OCI-LY1 (cell line): ENCODE measurements around the gene KANSL1.

Experiments used
- H2AFZ ChIP-seq: fragments of 200-600 bp; sonication (generic), shearing (Covaris generic); 2 replicates; pipeline ENCODE4 v1.6.0; 2014; ENCODE audit warnings: antibody characterized with exemption, mild to moderate bottlenecking, low read length
- H3F3A ChIP-seq: fragments of 200-600 bp; sonication (generic), shearing (Covaris generic); 2 replicates; pipeline ENCODE4 v1.6.0; 2014; ENCODE audit warnings: mild to moderate bottlenecking, antibody characterized with exemption, low read length, moderate library complexity; ENCODE audit not compliant: insufficient read depth
- H3K27ac ChIP-seq: fragments of 200-600 bp; sonication (generic); 2 replicates; pipeline ENCODE4 v1.5.1; 2014; ENCODE audit warnings: low read length, mixed run types, mild to moderate bottlenecking, low read depth; ENCODE audit not compliant: poor library complexity, severe bottlenecking
- H3K27me3 ChIP-seq: fragments of 200-600 bp; sonication (generic); 2 replicates; pipeline ENCODE4 v1.6.0; 2014; ENCODE audit warnings: antibody characterized with exemption, mild to moderate bottlenecking, low read length, moderate library complexity; ENCODE audit not compliant: insufficient read depth
- H3K36me3 ChIP-seq: fragments of 200-600 bp; sonication (generic); 2 replicates; pipeline ENCODE4 v1.6.1; 2014; ENCODE audit warnings: mild to moderate bottlenecking, antibody characterized with exemption, low read length, moderate library complexity, mixed read lengths; ENCODE audit not compliant: insufficient read depth
- H3K4me1 ChIP-seq: fragments of 200-600 bp; sonication (generic); 2 replicates; pipeline ENCODE4 v1.5.1; 2014; ENCODE audit warnings: mild to moderate bottlenecking, low read length, moderate library complexity; ENCODE audit not compliant: insufficient read depth, severe bottlenecking
- H3K4me2 ChIP-seq: fragments of 200-600 bp; sonication (generic), shearing (Covaris generic); 2 replicates; pipeline ENCODE4 v1.6.1; 2014; ENCODE audit warnings: low read length
- H3K4me3 ChIP-seq: fragments of 200-600 bp; sonication (generic); 2 replicates; pipeline ENCODE4 v1.5.1; 2014; ENCODE audit warnings: low read length, low read depth, mild to moderate bottlenecking, mixed read lengths; ENCODE audit not compliant: poor library complexity, severe bottlenecking
- H3K79me2 ChIP-seq: fragments of 200-600 bp; shearing (Covaris generic); 2 replicates; pipeline ENCODE4 v1.6.1; 2016; ENCODE audit warnings: mixed run types, low read length, mixed read lengths; ENCODE audit not compliant: insufficient read depth
- H3K9ac ChIP-seq: fragments of 200-600 bp; sonication (generic), shearing (Covaris generic); 2 replicates; pipeline ENCODE4 v1.6.1; 2014; ENCODE audit warnings: mild to moderate bottlenecking, low read length, mixed read lengths
- H3K9me2 ChIP-seq: fragments of 200-600 bp; sonication (generic), shearing (Covaris generic); 2 replicates; pipeline ENCODE4 v1.6.1; 2014; ENCODE audit warnings: low read depth, mild to moderate bottlenecking, low read length, mixed read lengths
- H3K9me3 ChIP-seq: fragments of 200-600 bp; shearing (Covaris generic); 2 replicates; pipeline ENCODE4 v1.6.1; 2014; ENCODE audit warnings: low read length, mixed read lengths
- H4K20me1 ChIP-seq: fragments of 200-600 bp; sonication (generic), shearing (Covaris generic); 2 replicates; pipeline ENCODE4 v1.6.0; 2016; ENCODE audit warnings: mild to moderate bottlenecking, low read length; ENCODE audit not compliant: insufficient read depth
- EZH2 ChIP-seq: fragments of 200-600 bp; sonication (generic), shearing (Covaris generic); IDR thresholded peaks from 2 replicates; pipeline ENCODE4 v1.8.0; 2017; ENCODE audit warnings: borderline replicate concordance, mixed run types, mild to moderate bottlenecking, antibody characterized with exemption, low read length, moderate library complexity, mixed read lengths
- TF ChIP-seq, protein P1 (sequence below): fragments of 200-600 bp; sonication (generic), shearing (Covaris generic); IDR thresholded peaks from 2 replicates; pipeline ENCODE4 v1.5.1; 2017; ENCODE audit warnings: mild to moderate bottlenecking, antibody characterized with exemption, low read length, moderate library complexity, mixed read lengths

KANSL1 gene

DNA sequence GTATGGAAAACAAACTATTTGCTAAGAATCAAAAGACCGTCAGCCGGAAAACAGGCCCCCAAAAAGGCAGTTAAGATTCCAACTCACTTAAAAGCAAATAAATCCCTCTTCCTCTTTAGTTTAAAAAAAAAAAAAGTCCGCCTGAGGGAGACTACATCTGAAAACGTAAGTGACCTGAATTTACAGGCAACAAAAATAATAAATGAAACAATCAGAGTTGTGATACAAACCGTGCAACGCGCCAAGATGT, 1.1 kb downstream of the KANSL1 start:
- Histone ChIP-seq H3F3A (peaks cover 16% of the 10 kb centered on the region), H3K27me3 (no peaks in the 10 kb centered on the region), H3K4me1 (peaks cover 63% of the 10 kb centered on the region), H3K4me3 (peak overlapping the region; percentile 100), H3K36me3 (no peaks in the 10 kb centered on the region), H4K20me1 (peaks cover 4% of the 10 kb centered on the region; the same call in 1 of the 2 replicates), H3K9me3 (no peaks in the 10 kb centered on the region), H3K4me2 (peak overlapping the region; percentile 98), H3K9ac (peak overlapping the region; percentile 100), H2AFZ (no peak overlapping the region), H3K79me2 (peaks cover 55% of the 10 kb centered on the region), H3K27ac (peak overlapping the region; percentile 93), H3K9me2 (no peaks in the 10 kb centered on the region)
- TF ChIP-seq, protein P1, sequence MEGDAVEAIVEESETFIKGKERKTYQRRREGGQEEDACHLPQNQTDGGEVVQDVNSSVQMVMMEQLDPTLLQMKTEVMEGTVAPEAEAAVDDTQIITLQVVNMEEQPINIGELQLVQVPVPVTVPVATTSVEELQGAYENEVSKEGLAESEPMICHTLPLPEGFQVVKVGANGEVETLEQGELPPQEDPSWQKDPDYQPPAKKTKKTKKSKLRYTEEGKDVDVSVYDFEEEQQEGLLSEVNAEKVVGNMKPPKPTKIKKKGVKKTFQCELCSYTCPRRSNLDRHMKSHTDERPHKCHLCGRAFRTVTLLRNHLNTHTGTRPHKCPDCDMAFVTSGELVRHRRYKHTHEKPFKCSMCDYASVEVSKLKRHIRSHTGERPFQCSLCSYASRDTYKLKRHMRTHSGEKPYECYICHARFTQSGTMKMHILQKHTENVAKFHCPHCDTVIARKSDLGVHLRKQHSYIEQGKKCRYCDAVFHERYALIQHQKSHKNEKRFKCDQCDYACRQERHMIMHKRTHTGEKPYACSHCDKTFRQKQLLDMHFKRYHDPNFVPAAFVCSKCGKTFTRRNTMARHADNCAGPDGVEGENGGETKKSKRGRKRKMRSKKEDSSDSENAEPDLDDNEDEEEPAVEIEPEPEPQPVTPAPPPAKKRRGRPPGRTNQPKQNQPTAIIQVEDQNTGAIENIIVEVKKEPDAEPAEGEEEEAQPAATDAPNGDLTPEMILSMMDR, result no peak
- TF ChIP-seq EZH2, result no peak

DNA sequence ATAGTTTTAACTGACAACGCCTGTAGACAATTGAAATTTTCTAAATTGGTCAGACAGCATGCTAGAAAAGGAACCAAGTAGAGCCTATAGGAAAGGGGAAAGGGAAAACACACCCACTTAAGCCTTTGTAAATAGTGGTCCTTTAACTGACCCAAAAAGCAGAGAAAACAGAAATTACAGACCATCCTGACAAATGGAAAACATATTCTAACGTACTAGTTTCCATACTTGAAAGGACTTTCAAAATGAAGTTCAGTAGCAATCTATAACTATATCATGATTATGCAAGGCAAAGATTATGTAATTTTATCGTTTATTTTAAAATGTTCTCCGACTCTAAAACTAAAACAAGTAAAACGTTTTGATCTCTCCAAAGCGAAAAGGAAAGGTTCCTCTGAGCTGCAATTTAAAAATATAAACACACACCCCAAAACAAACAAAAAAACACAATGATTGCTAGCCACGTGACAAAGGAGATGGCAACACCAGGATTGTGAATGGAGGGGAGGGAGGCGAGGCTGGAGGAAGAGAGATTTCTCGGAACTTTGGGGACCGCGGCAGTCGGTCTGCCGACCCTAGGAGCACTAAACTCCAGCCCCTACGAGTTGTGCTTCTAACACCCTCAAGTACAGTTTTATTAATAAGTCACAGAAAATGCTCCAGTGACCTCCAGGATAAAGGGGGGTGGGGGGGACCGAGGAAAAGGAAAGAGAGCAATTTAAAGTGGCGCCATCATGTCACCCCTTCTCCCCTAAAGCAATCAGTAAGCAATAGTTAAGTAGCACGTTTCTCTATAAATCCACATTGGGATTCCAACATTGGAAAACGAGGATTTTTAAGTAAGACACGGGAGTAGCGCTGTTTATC, 1.7 kb downstream of the KANSL1 start:
- H4K20me1 ChIP-seq, result peaks cover 4% of the 10 kb centered on the region; the same call in 1 of the 2 replicates
- H3K9ac ChIP-seq, result peak overlapping the region; percentile 100
- H3K4me1 ChIP-seq, result peaks cover 68% of the 10 kb centered on the region

DNA sequence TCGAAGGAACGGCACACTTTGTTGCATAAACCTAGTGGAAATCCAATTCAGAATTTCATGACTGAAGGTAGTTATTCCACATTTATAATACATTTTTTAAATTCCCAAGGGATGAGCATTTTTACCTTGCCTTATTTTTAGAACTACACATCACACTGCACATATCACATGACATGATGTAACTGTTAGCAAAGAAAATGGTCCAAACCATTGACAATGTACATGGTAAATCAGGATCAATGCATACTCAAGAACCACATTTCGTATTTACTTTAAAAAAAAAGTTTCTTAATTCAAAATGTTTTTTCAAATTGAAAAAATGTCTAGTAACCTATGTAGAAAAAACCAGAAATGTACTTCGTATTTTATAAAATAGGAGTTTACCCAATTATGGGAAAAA, 2.5 kb downstream of the KANSL1 start:
- Histone ChIP-seq H3K36me3 (no peaks in the 10 kb centered on the region), H2AFZ (no peak overlapping the region), H3K4me3 (peak overlapping the region; percentile 100), H3K79me2 (peaks cover 69% of the 10 kb centered on the region), H3K4me2 (peak overlapping the region; percentile 98), H3F3A (peaks cover 17% of the 10 kb centered on the region), H3K4me1 (peaks cover 75% of the 10 kb centered on the region), H3K9me3 (no peaks in the 10 kb centered on the region), H3K27me3 (no peaks in the 10 kb centered on the region), H3K27ac (peak overlapping the region; percentile 34), H3K9me2 (no peaks in the 10 kb centered on the region), H3K9ac (peak overlapping the region; percentile 100), H4K20me1 (peaks cover 4% of the 10 kb centered on the region; the same call in 1 of the 2 replicates)
- TF ChIP-seq, protein P1, result no peak
- no peak for TF ChIP-seq EZH2

More for the DNA sequence above, 1.7 kb downstream of the KANSL1 start:
- peak overlapping the region; percentile 98 for H3K4me2 ChIP-seq
- H3K9me3 ChIP-seq, result no peaks in the 10 kb centered on the region
- no peaks in the 10 kb centered on the region for H3K9me2 ChIP-seq
- H3K36me3 ChIP-seq, result no peaks in the 10 kb centered on the region
- H3K27me3 ChIP-seq, result no peaks in the 10 kb centered on the region
- H3K4me3 ChIP-seq, result peak overlapping the region; percentile 100
- TF ChIP-seq EZH2, result no peak
- TF ChIP-seq, protein P1, result no peak
- H3K79me2 ChIP-seq, result peaks cover 61% of the 10 kb centered on the region
- H2AFZ ChIP-seq, result no peak overlapping the region
- peak overlapping the region; percentile 93 for H3K27ac ChIP-seq
- H3F3A ChIP-seq, result peaks cover 17% of the 10 kb centered on the region
